Calu3 (cell line): ENCODE data around the gene BOLL. TPM values are rescaled to one million over a fixed set of nuclear protein-coding genes. Genes with fewer than 3 reads are reported as not detected.

ENCODE experiments used
- BruUV-seq: library from RNA; stranded (reverse); fragments of 400-500 nt; replicated peaks from 2 replicates; lab custom pipeline; 2021; lab: Mats Ljungman, UMichigan
- CTCF ChIA-PET: fragments of 300-600 bp; sonication (Branson Sonifier 250); formaldehyde crosslinking; loops from one replicate; lab custom pipeline; 2022; ENCODE audit warnings: antibody characterized with exemption; lab: Charles Lee
- DNase-seq: peaks from one replicate; pipeline ENCODE4 v3.0.0; 2022
- H3K27ac Mint-ChIP-seq: one replicate; pipeline ENCODE4 v1.8.0; 2022; ENCODE audit warnings: mixed read lengths; ENCODE audit not compliant: unreplicated experiment
- H3K27me3 Mint-ChIP-seq: one replicate; pipeline ENCODE4 v1.8.0; 2022; ENCODE audit warnings: mixed read lengths; ENCODE audit not compliant: unreplicated experiment
- H3K36me3 Mint-ChIP-seq: one replicate; pipeline ENCODE4 v1.8.0; 2022; ENCODE audit warnings: mild to moderate bottlenecking, moderate library complexity, mixed read lengths; ENCODE audit not compliant: insufficient read depth, unreplicated experiment
- H3K4me1 Mint-ChIP-seq: one replicate; pipeline ENCODE4 v1.8.0; 2022; ENCODE audit warnings: mild to moderate bottlenecking, low read depth, mixed read lengths; ENCODE audit not compliant: unreplicated experiment
- H3K4me3 Mint-ChIP-seq: one replicate; pipeline ENCODE4 v1.8.0; 2022; ENCODE audit warnings: mild to moderate bottlenecking, low read depth, moderate library complexity, mixed read lengths; ENCODE audit not compliant: unreplicated experiment
- H3K9me3 Mint-ChIP-seq: one replicate; pipeline ENCODE4 v1.8.0; 2022; ENCODE audit warnings: low read depth, mixed read lengths; ENCODE audit not compliant: unreplicated experiment
- intact Hi-C: fragments of 100-400 bp; cut with micrococcal nuclease; formaldehyde crosslinking; loops from one replicate; pipeline ENCODE4 v1.10.0; 2022; ENCODE audit not compliant: unreplicated experiment
- total RNA-seq: library from RNA; stranded (reverse); gene quantifications from 2 replicates; pipeline ENCODE4 v1.2.3, GENCODE V29; 2022
- TF ChIP-seq, protein P1 (sequence below): fragments of 200-600 bp; IDR thresholded peaks from one replicate; pipeline ENCODE4 v1.8.0; 2022; ENCODE audit warnings: antibody characterized with exemption; ENCODE audit not compliant: unreplicated experiment

BOLL gene
- total RNA-seq, 1 experiment from 2014 or later = not detected

DNA sequence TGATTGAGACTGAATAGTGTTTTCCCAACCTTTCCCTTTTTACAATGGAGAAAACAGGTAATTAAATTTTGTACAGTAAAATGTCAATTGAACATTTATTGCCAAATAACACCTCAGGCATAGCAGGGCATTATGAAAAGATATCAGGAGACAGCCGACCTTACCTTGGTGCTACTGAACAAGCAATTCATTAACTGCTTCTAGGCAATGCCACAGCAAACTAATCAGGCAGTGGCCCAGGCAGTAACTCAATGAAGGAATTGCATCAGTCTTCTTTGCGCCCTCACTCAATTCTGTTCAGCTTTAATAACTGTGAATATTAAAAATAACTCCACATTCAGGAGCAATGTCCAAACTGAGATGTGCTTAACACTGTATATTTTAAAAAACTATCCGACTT, 25.4 kb upstream of the BOLL start:
- intact Hi-C loops = no loop called here
- H3K4me1 Mint-ChIP-seq = peaks cover 5% of the 10 kb centered on the region
- H3K36me3 Mint-ChIP-seq = no peaks in the 10 kb centered on the region
- no peaks in the 10 kb centered on the region for H3K9me3 Mint-ChIP-seq
- no peak overlapping the region for H3K4me3 Mint-ChIP-seq
- TF ChIP-seq, protein P1, sequence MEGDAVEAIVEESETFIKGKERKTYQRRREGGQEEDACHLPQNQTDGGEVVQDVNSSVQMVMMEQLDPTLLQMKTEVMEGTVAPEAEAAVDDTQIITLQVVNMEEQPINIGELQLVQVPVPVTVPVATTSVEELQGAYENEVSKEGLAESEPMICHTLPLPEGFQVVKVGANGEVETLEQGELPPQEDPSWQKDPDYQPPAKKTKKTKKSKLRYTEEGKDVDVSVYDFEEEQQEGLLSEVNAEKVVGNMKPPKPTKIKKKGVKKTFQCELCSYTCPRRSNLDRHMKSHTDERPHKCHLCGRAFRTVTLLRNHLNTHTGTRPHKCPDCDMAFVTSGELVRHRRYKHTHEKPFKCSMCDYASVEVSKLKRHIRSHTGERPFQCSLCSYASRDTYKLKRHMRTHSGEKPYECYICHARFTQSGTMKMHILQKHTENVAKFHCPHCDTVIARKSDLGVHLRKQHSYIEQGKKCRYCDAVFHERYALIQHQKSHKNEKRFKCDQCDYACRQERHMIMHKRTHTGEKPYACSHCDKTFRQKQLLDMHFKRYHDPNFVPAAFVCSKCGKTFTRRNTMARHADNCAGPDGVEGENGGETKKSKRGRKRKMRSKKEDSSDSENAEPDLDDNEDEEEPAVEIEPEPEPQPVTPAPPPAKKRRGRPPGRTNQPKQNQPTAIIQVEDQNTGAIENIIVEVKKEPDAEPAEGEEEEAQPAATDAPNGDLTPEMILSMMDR = no peak
- no peak overlapping the region for H3K27ac Mint-ChIP-seq
- CTCF ChIA-PET = no interaction called here
- no peak for DNase-seq
- no TSS peak for BruUV-seq
- H3K27me3 Mint-ChIP-seq = peaks cover 39% of the 10 kb centered on the region

DNA sequence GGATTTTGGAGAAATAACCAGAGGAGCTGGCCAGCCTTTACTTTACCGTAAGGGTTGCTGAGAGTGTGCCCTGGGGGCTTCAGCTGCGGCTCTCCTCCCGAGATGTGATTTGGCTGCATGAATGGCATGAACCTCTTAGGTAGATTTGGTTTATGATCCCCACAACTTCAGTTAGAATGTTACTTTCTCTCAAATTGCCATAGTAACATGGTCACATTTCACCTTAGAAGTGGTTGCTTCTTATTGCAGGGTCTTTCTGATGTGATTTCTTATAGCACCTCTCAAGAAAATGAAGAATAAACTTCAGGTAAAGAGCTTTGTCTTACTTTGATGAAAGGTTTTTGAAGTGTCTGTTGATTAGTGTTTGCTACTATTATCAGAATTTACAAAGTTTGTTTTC, 24.9 kb upstream of the BOLL start:
- no peak overlapping the region for H3K4me3 Mint-ChIP-seq
- no peaks in the 10 kb centered on the region for H3K9me3 Mint-ChIP-seq
- TF ChIP-seq, protein P1 = no peak
- peaks cover 4% of the 10 kb centered on the region for H3K36me3 Mint-ChIP-seq
- intact Hi-C loops = no loop called here
- CTCF ChIA-PET = no interaction called here
- no TSS peak for BruUV-seq
- peaks cover 44% of the 10 kb centered on the region for H3K27me3 Mint-ChIP-seq
- no peak for DNase-seq
- peaks cover 7% of the 10 kb centered on the region for H3K4me1 Mint-ChIP-seq
- no peak overlapping the region for H3K27ac Mint-ChIP-seq

DNA sequence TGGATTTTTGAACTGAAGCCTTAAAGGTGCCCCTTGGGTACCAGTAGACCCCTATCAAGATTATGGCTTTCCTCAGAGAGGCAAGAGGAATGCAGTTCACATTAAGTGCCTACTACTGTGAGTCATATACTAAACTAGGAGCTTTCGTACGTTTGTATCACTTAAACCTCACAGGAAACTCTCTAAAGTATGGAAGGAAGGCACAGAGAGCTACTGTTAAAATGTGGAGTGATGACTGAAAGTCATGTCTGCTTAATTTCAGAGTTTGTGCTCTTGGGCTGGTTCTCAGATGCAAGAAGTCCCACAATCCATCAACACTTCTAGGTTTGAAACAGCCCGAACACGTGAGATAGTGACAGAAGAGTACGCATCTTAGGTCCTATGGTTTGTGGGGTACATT, 23.9 kb upstream of the BOLL start:
- H3K4me3 Mint-ChIP-seq = no peak overlapping the region
- no peak overlapping the region for H3K27ac Mint-ChIP-seq
- CTCF ChIA-PET = no interaction called here
- DNase-seq = no peak
- H3K9me3 Mint-ChIP-seq = no peaks in the 10 kb centered on the region
- BruUV-seq = no TSS peak
- peaks cover 14% of the 10 kb centered on the region for H3K4me1 Mint-ChIP-seq
- intact Hi-C loops = loop anchor here (10.0 kb wide), 1 partner anchor 176 kb away; no protein-coding TSS in a partner anchor
- H3K36me3 Mint-ChIP-seq = peaks cover 14% of the 10 kb centered on the region
- peaks cover 53% of the 10 kb centered on the region for H3K27me3 Mint-ChIP-seq
- TF ChIP-seq, protein P1 = no peak

DNA sequence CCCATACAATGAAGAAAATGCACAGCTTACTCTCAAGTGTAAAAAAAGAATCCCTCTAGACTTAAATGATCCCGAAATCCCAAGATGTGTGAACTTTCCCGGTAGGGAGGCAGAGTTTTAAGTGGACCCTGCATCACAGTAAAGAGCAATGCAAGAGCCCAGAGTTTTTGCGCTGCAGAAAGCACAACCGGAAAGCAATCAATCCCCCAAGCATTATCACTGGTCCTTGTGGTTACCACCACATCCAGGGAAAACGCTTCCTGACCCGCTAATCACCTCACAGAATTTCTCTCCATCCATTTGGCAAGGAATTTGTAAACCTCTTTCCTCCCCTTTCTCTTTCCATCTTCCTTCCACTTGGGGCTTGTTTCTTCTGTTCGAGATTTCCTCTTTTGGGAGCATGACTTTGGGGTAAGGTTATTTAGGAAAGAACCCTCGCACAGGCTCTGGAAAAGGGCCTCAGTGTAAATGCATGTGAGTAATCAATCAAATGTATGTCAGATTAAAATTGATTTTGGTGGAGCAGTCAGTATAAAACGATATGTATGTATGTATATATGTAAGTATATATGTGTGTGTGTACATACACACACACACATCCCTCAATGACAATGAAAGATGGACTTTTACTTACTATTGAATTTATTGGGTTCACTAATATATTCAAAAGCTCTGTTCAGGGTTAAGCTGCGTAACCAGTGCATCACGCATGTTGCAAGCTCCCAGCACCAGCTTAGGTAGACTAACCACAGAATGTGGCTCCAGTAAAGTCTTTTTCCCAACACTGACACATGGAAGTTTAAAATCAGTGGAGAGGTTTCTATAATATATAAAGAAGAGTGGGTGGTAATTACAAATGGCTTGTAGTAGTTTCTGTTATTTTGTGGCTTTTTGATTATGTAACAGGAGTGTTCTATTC, 20.9 kb upstream of the BOLL start:
- no peaks in the 10 kb centered on the region for H3K9me3 Mint-ChIP-seq
- peaks cover 78% of the 10 kb centered on the region for H3K27me3 Mint-ChIP-seq
- no TSS peak for BruUV-seq
- peaks cover 18% of the 10 kb centered on the region for H3K36me3 Mint-ChIP-seq
- H3K4me1 Mint-ChIP-seq = peaks cover 17% of the 10 kb centered on the region
- peak overlapping the region; percentile 92 for H3K4me3 Mint-ChIP-seq
- CTCF ChIA-PET = no interaction called here
- TF ChIP-seq, protein P1 = no peak
- no peak overlapping the region for H3K27ac Mint-ChIP-seq
- intact Hi-C loops = loop anchor here (10.0 kb wide), 1 partner anchor 179 kb away; no protein-coding TSS in a partner anchor
- DNase-seq = no peak
